ENCODE measurements around the gene ZFP91. TPM values are rescaled to one million over a fixed set of nuclear protein-coding genes. Genes with fewer than 3 reads are reported as not detected.
A peak's percentile ranks its signal among the peaks of the same experiment; 100 is the strongest.

ZFP91 gene
- total RNA-seq = 10 to 100 TPM; 46.5 to 46.7 TPM
- polyA plus RNA-seq (2013, experiment 1 of 2) = 33.0 TPM
- polyA plus RNA-seq (2013, experiment 2 of 2) = 36.1 TPM
- total RNA-seq = 49.7 to 130 (median 76.8) reads per million in 172 experiments

DNA sequence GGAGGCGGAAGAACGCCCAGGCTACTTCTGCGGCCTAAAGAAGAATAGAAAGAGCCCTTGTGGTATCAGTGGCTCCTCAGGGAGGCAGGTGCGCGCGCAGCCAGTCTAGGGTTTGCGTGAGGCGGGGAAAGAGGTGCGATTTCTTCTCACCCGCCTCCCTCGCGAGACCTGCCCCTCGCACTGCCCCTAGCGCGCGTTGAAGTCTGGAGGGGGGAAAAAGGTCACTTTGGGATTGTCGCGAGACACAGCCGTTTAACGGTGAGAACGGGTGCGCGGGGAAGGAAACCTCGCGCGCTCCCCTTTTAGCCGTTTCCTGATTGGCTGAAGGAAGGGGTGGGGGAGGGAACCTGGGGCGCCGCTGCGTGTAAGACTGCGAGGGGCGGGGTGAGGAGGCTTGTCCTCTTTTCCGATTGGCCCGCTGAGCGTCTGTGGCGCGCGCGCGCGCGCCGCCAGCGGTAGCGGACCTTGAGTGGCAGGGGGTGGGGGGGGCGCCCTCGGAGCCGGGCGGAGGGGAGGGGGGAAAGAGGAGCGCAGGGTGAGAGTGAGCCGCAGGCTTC lies at the start of gene ZFP91:
ZFP91 (plus strand) TSS at position 429 of the 557 bp plus-strand sequence. CDS start 219 bp downstream, outside the sequence.
- Histone ChIP-seq H3K27me3 (ENCODE audit: control insufficient read depth in 1 of 2, insufficient read depth in 2 of 2, low read length in 2 of 2) (no peaks in the 10 kb centered on the region), H3K4me1 (ENCODE audit: insufficient read depth, low read length) (peaks cover 25% of the 10 kb centered on the region), H3K9me3 (ENCODE audit: control insufficient read depth in 1 of 2, insufficient read depth in 1 of 2, low read length in 2 of 2) (no peaks in the 10 kb centered on the region), H3K27ac (ENCODE audit: low read depth in 1 of 2, low read length in 2 of 2) (peak within 1 kb of the TSS; percentile 100), H3K36me3 (ENCODE audit: insufficient read depth, low read length) (no peaks in the 10 kb centered on the region), H3K4me3 (ENCODE audit: low read length) (peak within 1 kb of the TSS; percentile 87)
- ChIA-PET CTCF (interaction anchor here (0.7 to 5.8 kb wide), 3 partner anchors 11 to 55 kb away, joined by 3 to 53 read pairs (median 5); no protein-coding TSS in a partner anchor), POLR2A (interaction anchor here (0.6 to 6.5 kb wide), 15 partner anchors 12 to 1253 kb away, joined by 3 to 108 read pairs (median 7); partner anchors contain the start of genes OSBP, SELENOH and ZDHHC5)
- TF ChIP-seq, protein P1, sequence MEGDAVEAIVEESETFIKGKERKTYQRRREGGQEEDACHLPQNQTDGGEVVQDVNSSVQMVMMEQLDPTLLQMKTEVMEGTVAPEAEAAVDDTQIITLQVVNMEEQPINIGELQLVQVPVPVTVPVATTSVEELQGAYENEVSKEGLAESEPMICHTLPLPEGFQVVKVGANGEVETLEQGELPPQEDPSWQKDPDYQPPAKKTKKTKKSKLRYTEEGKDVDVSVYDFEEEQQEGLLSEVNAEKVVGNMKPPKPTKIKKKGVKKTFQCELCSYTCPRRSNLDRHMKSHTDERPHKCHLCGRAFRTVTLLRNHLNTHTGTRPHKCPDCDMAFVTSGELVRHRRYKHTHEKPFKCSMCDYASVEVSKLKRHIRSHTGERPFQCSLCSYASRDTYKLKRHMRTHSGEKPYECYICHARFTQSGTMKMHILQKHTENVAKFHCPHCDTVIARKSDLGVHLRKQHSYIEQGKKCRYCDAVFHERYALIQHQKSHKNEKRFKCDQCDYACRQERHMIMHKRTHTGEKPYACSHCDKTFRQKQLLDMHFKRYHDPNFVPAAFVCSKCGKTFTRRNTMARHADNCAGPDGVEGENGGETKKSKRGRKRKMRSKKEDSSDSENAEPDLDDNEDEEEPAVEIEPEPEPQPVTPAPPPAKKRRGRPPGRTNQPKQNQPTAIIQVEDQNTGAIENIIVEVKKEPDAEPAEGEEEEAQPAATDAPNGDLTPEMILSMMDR (IDR thresholded peaks at IDR 0.05) = no peak
- Mint-ChIP-seq H3K4me3 (peak within 1 kb of the TSS; percentile 99), H3K9me3 (no peaks in the 10 kb centered on the region), H3K27me3 (no peaks in the 10 kb centered on the region), H3K36me3 (ENCODE audit: low read depth) (peaks cover 47% of the 10 kb centered on the region), H3K27ac (peak within 1 kb of the TSS; percentile 99), H3K4me1 (ENCODE audit: low read depth) (peaks cover 78% of the 10 kb centered on the region)
- intact Hi-C loops (cut with DNase I, micrococcal nuclease) = loop anchor here (1.0 to 10.0 kb wide), 15 partner anchors 10 to 1254 kb away; partner anchors contain the start of genes FAM111A (in 2 of the 2), CNTF (in 1 of the 2), MED19 (in 1 of the 2) and OSBP (in 1 of the 2)
- DNase-seq (peak; percentile 93 to 99 (median 96)), ATAC-seq (ENCODE audit: poor library complexity) (peak; percentile 54)

GRCh38 chr11:58530236-58530635 lies 48.6 kb upstream of the ZFP91 start:
- ChIA-PET POLR2A (interaction anchor here (0.6 to 2.1 kb wide), 9 partner anchors 14 to 789 kb away, joined by 3 to 23 read pairs (median 4); partner anchors contain the start of gene SELENOH), CTCF (no interaction called here)
- H3K9me3 ChIP-seq (ENCODE audit: control insufficient read depth in 1 of 2, insufficient read depth in 1 of 2, low read length in 2 of 2) = peaks cover 0 to 7% of the 10 kb centered on the region in 2 experiments
- Mint-ChIP-seq H3K4me3 (peak overlapping the region; percentile 62), H3K27ac (peak overlapping the region; percentile 97), H3K36me3 (ENCODE audit: low read depth) (peaks cover 82% of the 10 kb centered on the region), H3K27me3 (no peaks in the 10 kb centered on the region), H3K9me3 (peaks cover 2% of the 10 kb centered on the region), H3K4me1 (ENCODE audit: low read depth) (peaks cover 80% of the 10 kb centered on the region)
- intact Hi-C loops (cut with DNase I, micrococcal nuclease) = no loop called here
- no peak overlapping the region for H3K4me3 ChIP-seq (ENCODE audit: low read length)
- peaks cover 53% of the 10 kb centered on the region for H3K36me3 ChIP-seq (ENCODE audit: insufficient read depth, low read length)
- H3K4me1 ChIP-seq (ENCODE audit: insufficient read depth, low read length) = peaks cover 28% of the 10 kb centered on the region
- TF ChIP-seq, protein P1 (IDR thresholded peaks at IDR 0.05) = no peak
- peak overlapping the region; percentile 52 to 64 for H3K27ac ChIP-seq (ENCODE audit: low read depth in 1 of 2, low read length in 2 of 2)
- no peaks in the 10 kb centered on the region for H3K27me3 ChIP-seq (ENCODE audit: control insufficient read depth in 1 of 2, insufficient read depth in 2 of 2, low read length in 2 of 2)
- ATAC-seq (ENCODE audit: poor library complexity) = peak; percentile 81
- DNase-seq = peak in 13 of 14 experiments; percentile 14 to 72 (median 45)

- Mint-ChIP-seq H3K27me3 (no peaks in the 10 kb centered on the region), H3K27ac (peak overlapping the region; percentile 97), H3K36me3 (ENCODE audit: low read depth) (peaks cover 89% of the 10 kb centered on the region), H3K4me1 (ENCODE audit: low read depth) (peaks cover 80% of the 10 kb centered on the region), H3K9me3 (peaks cover 5% of the 10 kb centered on the region), H3K4me3 (no peak overlapping the region)
- CTCF ChIA-PET = interaction anchor here (1.0 kb wide), 1 partner anchor 23 kb away, joined by 3 read pairs; no protein-coding TSS in a partner anchor
- TF ChIP-seq, protein P1 (IDR thresholded peaks at IDR 0.05) = no peak
- POLR2A ChIA-PET = no interaction called here
- peaks cover 50% of the 10 kb centered on the region for H3K36me3 ChIP-seq (ENCODE audit: insufficient read depth, low read length)
- H3K4me3 ChIP-seq (ENCODE audit: low read length) = no peak overlapping the region
- H3K4me1 ChIP-seq (ENCODE audit: insufficient read depth, low read length) = peaks cover 20% of the 10 kb centered on the region
- no peaks in the 10 kb centered on the region for H3K27me3 ChIP-seq (ENCODE audit: control insufficient read depth in 1 of 2, insufficient read depth in 2 of 2, low read length in 2 of 2)
- DNase-seq (no peak), ATAC-seq (ENCODE audit: poor library complexity) (no peak)
- H3K9me3 ChIP-seq (ENCODE audit: control insufficient read depth in 1 of 2, insufficient read depth in 1 of 2, low read length in 2 of 2) = peaks cover 0 to 7% of the 10 kb centered on the region in 2 experiments
- no peak overlapping the region for H3K27ac ChIP-seq (ENCODE audit: low read depth in 1 of 2, low read length in 2 of 2)
- intact Hi-C loops (cut with DNase I, micrococcal nuclease) = no loop called here
These were observed 47.0 kb upstream of the ZFP91 start for GRCh38 chr11:58531865-58532341.

All from CD4-positive, alpha-beta T cell (primary cell).